HepG2 (cell line): ENCODE data around the gene PSMB10. TPM values are rescaled to one million over a fixed set of nuclear protein-coding genes. Genes with fewer than 3 reads are reported as not detected.

Experiments
- ARNTL ChIP-seq: sonication (generic); formaldehyde crosslinking; IDR thresholded peaks from 2 replicates; pipeline ENCODE4 v1.4.0; 2020; ENCODE audit warnings: mild to moderate bottlenecking, missing genetic modification reagents
- FOXO1 ChIP-seq: sonication (generic); formaldehyde crosslinking; IDR thresholded peaks from 2 replicates; pipeline ENCODE4 v1.4.0; 2020; ENCODE audit warnings: missing genetic modification reagents
- GATA4 ChIP-seq: sonication (generic); IDR thresholded peaks from 2 replicates; pipeline ENCODE4 v1.6.1; 2016; ENCODE audit warnings: antibody characterized with exemption, low read depth, borderline replicate concordance
- HNF4A ChIP-seq: sonication (generic); formaldehyde crosslinking; IDR thresholded peaks from 2 replicates; pipeline ENCODE4 v1.4.0; 2020; ENCODE audit warnings: missing genetic modification reagents
- JUNB ChIP-seq: sonication (generic); formaldehyde crosslinking; IDR thresholded peaks from 2 replicates; pipeline ENCODE4 v1.8.0; 2022; ENCODE audit warnings: missing genetic modification reagents, mild to moderate bottlenecking, borderline replicate concordance
- KDM5A ChIP-seq: fragments of 200-600 bp; sonication (generic); IDR thresholded peaks from 2 replicates; pipeline ENCODE4 v1.7.0; 2018; ENCODE audit warnings: antibody characterized with exemption, mild to moderate bottlenecking, low read length, borderline replicate concordance
- NR2C2 ChIP-seq: sonication (generic); formaldehyde crosslinking; IDR thresholded peaks from 2 replicates; pipeline ENCODE4 v1.4.0; 2020; ENCODE audit warnings: missing genetic modification reagents, mild to moderate bottlenecking, moderate library complexity, borderline replicate concordance
- SP140L ChIP-seq: sonication (generic); formaldehyde crosslinking; IDR thresholded peaks from 2 replicates; pipeline ENCODE4 v1.4.0; 2020; ENCODE audit warnings: missing genetic modification reagents, borderline replicate concordance
- ZNF292 ChIP-seq: sonication (generic); formaldehyde crosslinking; IDR thresholded peaks from 2 replicates; pipeline ENCODE4 v1.8.1; 2022; ENCODE audit warnings: mild to moderate bottlenecking, low read depth, missing genetic modification reagents, borderline replicate concordance
- ZNF556 ChIP-seq: sonication (generic); formaldehyde crosslinking; IDR thresholded peaks from 2 replicates; pipeline ENCODE4 v1.4.0; 2020; ENCODE audit warnings: mild to moderate bottlenecking, missing genetic modification reagents, borderline replicate concordance
- ZNF614 ChIP-seq: IDR thresholded peaks from 2 replicates; pipeline ENCODE4 v1.6.1; 2018; ENCODE audit warnings: missing biosample characterization, missing genetic modification reagents, inconsistent platforms, borderline replicate concordance
- ZNF619 ChIP-seq: sonication (generic); formaldehyde crosslinking; IDR thresholded peaks from 2 replicates; pipeline ENCODE4 v1.4.0; 2020; ENCODE audit warnings: mild to moderate bottlenecking, missing genetic modification reagents
- polyA plus RNA-seq, 8 experiments: library from polyadenylated mRNA; depleted of rRNA in 3 of 8; stranded (reverse) in 7 of 8; unstranded in 1 of 8; fragments of >200 nt; fragmentation: Illumina TruSeq in 4 of 8; extraction: Trizol in 4 of 8; gene quantifications; 2 replicates each; pipeline versions ENCODE4 v1.2.1 to v1.2.3, GENCODE V29; 2011 to 2016; ENCODE audit warnings: low read depth in 4 of 8, missing spikeins in 1 of 8, mixed read lengths in 1 of 8; ENCODE audit not compliant: insufficient read depth in 1 of 8
- total RNA-seq, 5 experiments: library from RNA; depleted of rRNA; stranded (reverse); fragments of >200 nt; fragmentation: Illumina TruSeq; extraction: Trizol; gene quantifications; 2 replicates each; pipeline ENCODE4 v1.2.3, GENCODE V29; 2016; ENCODE audit warnings: low read depth in 1 of 5
- TF ChIP-seq, protein P1 (sequence below): sonication (generic); formaldehyde crosslinking; IDR thresholded peaks from 2 replicates; pipeline ENCODE4 v1.5.1; 2020; ENCODE audit warnings: mild to moderate bottlenecking, missing genetic modification reagents, moderate library complexity
- TF ChIP-seq, protein P2 (sequence below): sonication (generic); formaldehyde crosslinking; conservative IDR thresholded peaks from 2 replicates; pipeline ENCODE4 v1.8.1; 2023; ENCODE audit warnings: missing genetic modification reagents
- TF ChIP-seq, protein P3 (sequence below): sonication (generic); formaldehyde crosslinking; IDR thresholded peaks from 2 replicates; pipeline ENCODE4 v1.5.0; 2020; ENCODE audit warnings: mild to moderate bottlenecking, missing genetic modification reagents, borderline replicate concordance
- TF ChIP-seq, protein P4 (sequence below): sonication (generic); formaldehyde crosslinking; IDR thresholded peaks from 2 replicates; pipeline ENCODE4 v1.9.0; 2021; ENCODE audit warnings: missing genetic modification reagents, borderline replicate concordance

PSMB10 gene
- total and polyA plus RNA-seq, 2 of the 13 experiments (the other 11 are each of a cell fraction or from before 2014, with no cell fraction given): 12.7 to 65.9 TPM

DNA sequence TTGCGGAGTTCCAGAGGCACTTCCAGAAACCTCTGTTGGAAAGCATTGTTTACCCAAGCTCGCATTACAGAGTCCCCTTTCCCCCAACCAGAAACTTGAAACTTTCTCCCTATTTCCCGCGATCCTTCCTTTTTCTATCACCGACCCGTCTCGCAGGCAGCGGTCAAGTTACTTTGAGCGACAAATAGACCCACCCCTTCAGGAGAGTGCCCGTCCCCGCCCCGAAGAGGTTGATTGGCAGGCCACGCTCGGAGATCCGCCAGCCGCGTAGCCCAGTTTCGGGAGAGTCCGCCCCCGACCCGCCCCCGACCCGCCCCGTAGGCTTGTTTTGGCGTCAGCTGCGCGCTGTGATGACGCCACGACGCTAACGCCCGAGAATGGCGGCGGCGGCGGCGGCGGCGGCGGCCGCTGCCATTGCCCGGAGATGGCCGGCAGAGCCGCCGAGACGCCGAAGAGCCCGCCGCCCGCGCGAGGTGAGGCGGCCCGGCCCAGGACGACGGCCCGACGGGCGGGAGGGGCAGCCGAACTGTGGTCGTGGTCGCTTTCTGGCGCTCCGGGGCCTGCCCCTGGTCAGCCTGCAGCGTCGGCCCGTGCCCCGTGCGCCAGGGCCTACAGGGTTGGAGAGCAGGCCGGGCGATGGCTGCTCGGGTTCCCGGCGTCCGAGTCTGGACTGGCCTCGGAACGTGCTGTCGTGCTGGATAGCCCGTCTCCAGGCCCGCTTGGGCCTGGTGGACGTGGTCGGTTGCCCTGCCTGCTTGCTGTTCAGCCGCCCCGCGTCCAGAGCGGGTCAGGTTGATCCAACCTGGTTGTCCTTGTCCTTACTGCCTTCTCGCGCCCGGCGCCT, 43.5 kb downstream of the PSMB10 start, which contains the start of gene PSKH1 (continued):
- TF ChIP-seq, protein P1, sequence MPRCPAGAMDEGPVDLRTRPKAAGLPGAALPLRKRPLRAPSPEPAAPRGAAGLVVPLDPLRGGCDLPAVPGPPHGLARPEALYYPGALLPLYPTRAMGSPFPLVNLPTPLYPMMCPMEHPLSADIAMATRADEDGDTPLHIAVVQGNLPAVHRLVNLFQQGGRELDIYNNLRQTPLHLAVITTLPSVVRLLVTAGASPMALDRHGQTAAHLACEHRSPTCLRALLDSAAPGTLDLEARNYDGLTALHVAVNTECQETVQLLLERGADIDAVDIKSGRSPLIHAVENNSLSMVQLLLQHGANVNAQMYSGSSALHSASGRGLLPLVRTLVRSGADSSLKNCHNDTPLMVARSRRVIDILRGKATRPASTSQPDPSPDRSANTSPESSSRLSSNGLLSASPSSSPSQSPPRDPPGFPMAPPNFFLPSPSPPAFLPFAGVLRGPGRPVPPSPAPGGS (CRISPR knock-in tag): peak; percentile 83
- TF ChIP-seq FOXO1 (CRISPR knock-in tag) (no peak; the same call in 1 of the 2 replicates), ZNF619 (CRISPR knock-in tag) (peak; percentile 60; the same call in 1 of the 2 replicates), NR2C2 (CRISPR knock-in tag) (peak; percentile 51; the same call in 1 of the 2 replicates), ZNF556 (CRISPR knock-in tag) (peak; percentile 77), ZNF614 (CRISPR knock-in tag) (no peak; the same call in 1 of the 2 replicates), SP140L (CRISPR knock-in tag) (no peak), GATA4 (peak; percentile 17; the same call in 1 of the 2 replicates), ZNF292 (CRISPR knock-in tag) (no peak), JUNB (CRISPR knock-in tag) (no peak), ARNTL (CRISPR knock-in tag) (no peak), HNF4A (CRISPR knock-in tag) (0 out of 2 replicates have a peak, but pooled peaks have one; percentile 16), KDM5A (peak; percentile 93)
- TF ChIP-seq, protein P2, sequence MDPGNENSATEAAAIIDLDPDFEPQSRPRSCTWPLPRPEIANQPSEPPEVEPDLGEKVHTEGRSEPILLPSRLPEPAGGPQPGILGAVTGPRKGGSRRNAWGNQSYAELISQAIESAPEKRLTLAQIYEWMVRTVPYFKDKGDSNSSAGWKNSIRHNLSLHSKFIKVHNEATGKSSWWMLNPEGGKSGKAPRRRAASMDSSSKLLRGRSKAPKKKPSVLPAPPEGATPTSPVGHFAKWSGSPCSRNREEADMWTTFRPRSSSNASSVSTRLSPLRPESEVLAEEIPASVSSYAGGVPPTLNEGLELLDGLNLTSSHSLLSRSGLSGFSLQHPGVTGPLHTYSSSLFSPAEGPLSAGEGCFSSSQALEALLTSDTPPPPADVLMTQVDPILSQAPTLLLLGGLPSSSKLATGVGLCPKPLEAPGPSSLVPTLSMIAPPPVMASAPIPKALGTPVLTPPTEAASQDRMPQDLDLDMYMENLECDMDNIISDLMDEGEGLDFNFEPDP (CRISPR knock-in tag): 0 out of 2 replicates have a peak, but pooled peaks have one; percentile 85
- TF ChIP-seq, protein P3, sequence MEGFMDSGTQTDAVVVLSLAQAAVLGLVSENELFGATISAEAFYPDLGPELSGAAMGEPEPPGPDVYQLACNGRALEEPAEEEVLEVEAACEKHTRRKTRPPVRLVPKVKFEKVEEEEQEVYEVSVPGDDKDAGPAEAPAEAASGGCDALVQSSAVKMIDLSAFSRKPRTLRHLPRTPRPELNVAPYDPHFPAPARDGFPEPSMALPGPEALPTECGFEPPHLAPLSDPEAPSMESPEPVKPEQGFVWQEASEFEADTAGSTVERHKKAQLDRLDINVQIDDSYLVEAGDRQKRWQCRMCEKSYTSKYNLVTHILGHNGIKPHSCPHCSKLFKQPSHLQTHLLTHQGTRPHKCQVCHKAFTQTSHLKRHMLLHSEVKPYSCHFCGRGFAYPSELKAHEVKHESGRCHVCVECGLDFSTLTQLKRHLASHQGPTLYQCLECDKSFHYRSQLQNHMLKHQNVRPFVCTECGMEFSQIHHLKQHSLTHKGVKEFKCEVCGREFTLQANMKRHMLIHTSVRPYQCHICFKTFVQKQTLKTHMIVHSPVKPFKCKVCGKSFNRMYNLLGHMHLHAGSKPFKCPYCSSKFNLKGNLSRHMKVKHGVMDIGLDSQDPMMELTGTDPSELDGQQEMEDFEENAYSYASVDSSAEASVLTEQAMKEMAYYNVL (CRISPR knock-in tag): peak; percentile 53; the same call in 1 of the 2 replicates
- TF ChIP-seq, protein P4, sequence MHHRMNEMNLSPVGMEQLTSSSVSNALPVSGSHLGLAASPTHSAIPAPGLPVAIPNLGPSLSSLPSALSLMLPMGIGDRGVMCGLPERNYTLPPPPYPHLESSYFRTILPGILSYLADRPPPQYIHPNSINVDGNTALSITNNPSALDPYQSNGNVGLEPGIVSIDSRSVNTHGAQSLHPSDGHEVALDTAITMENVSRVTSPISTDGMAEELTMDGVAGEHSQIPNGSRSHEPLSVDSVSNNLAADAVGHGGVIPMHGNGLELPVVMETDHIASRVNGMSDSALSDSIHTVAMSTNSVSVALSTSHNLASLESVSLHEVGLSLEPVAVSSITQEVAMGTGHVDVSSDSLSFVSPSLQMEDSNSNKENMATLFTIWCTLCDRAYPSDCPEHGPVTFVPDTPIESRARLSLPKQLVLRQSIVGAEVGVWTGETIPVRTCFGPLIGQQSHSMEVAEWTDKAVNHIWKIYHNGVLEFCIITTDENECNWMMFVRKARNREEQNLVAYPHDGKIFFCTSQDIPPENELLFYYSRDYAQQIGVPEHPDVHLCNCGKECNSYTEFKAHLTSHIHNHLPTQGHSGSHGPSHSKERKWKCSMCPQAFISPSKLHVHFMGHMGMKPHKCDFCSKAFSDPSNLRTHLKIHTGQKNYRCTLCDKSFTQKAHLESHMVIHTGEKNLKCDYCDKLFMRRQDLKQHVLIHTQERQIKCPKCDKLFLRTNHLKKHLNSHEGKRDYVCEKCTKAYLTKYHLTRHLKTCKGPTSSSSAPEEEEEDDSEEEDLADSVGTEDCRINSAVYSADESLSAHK (CRISPR knock-in tag): no peak
